ENCODE results near the gene LCMT2.

The LCMT2 gene

DNA sequence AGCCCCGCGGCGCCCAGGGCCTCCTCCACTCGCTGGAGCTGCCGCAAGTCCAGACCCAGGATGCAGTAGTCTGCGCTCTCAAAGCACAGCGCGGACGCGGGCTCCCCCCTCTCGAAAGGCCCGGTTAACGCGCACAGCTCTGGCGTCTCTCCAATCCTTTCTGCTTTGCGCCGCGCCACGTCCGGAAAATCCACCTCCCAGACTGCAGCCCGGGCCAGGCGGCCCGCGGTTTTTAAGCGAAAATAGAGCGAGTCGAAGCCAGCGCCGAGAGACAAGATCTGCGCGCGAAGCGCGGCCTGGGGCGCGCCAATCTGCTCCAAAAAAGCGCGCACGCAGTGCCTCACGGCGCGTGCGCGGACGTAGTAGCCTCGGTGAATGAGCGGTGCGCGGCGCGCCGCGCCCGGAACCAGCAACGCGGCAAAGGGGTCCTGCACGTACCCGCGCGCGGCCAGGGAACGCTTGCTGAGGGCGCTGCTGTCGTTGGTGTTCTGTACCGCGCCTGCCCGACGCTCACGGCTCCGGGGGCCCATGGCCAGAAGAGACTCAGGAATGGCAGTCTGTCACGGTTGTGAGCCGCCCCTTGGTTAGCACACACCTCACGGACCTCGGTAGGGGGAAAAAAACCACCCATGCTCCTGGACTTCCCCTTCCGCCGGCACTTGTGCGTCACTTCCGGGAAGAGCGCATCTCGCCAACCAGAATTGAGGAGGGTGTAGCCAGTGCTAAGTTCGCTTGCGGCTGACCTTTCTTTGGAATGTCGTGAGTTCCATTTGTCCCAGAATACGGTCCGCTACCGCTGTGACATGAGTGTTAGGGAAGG is at the start of gene LCMT2:
Gene LCMT2 (minus strand): TSS at position 614 of the 820 bp plus-strand sequence. CDS start 84 bp downstream, at position 530.
- H3K27ac ChIP-seq: peak within 1 kb of the TSS; percentile 59
- H3K4me3 ChIP-seq (ENCODE audit: low read depth, low read length): peak within 1 kb of the TSS; percentile 84
- in situ Hi-C loops (cut with HindIII; ENCODE audit: low pct_ligation_motif_present, low sequenced_read_pairs): no loop called here
- peak; percentile 79 for DNase-seq
- no peaks in the 10 kb centered on the region for H3K27me3 ChIP-seq (replicated peaks)
- H3K36me3 ChIP-seq (replicated peaks): no peaks in the 10 kb centered on the region
- no peak for TF ChIP-seq CTCF (IDR thresholded peaks at IDR 0.05; ENCODE audit: low read depth, low read length, missing control alignments)

- no peak for TF ChIP-seq CTCF (IDR thresholded peaks at IDR 0.05; ENCODE audit: low read depth, low read length, missing control alignments)
- in situ Hi-C loops (cut with HindIII; ENCODE audit: low pct_ligation_motif_present, low sequenced_read_pairs): no loop called here
- Histone ChIP-seq H3K27ac (no peak overlapping the region), H3K4me3 (ENCODE audit: low read depth, low read length) (no peak overlapping the region), H3K27me3 (replicated peaks) (no peaks in the 10 kb centered on the region), H3K36me3 (replicated peaks) (peaks cover 5% of the 10 kb centered on the region)
- DNase-seq: no peak
Measured at GRCh38 chr15:43378601-43379000, 48.2 kb upstream of the LCMT2 start.

GRCh38 chr15:43376017-43376705 is 45.8 kb upstream of the LCMT2 start:
- Histone ChIP-seq H3K4me3 (ENCODE audit: low read depth, low read length) (no peak overlapping the region), H3K27me3 (replicated peaks) (no peaks in the 10 kb centered on the region), H3K36me3 (replicated peaks) (no peaks in the 10 kb centered on the region), H3K27ac (no peak overlapping the region)
- TF ChIP-seq CTCF (IDR thresholded peaks at IDR 0.05; ENCODE audit: low read depth, low read length, missing control alignments): peak; percentile 86
- in situ Hi-C loops (cut with HindIII; ENCODE audit: low pct_ligation_motif_present, low sequenced_read_pairs): no loop called here
- DNase-seq: peak; percentile 48

- in situ Hi-C loops (cut with HindIII; ENCODE audit: low pct_ligation_motif_present, low sequenced_read_pairs): no loop called here
- TF ChIP-seq CTCF (IDR thresholded peaks at IDR 0.05; ENCODE audit: low read depth, low read length, missing control alignments): peak; percentile 50
- Histone ChIP-seq H3K4me3 (ENCODE audit: low read depth, low read length) (peak within 1 kb of the TSS; percentile 88), H3K36me3 (replicated peaks) (peaks cover 11% of the 10 kb centered on the region), H3K27ac (no peak within 1 kb of the TSS), H3K27me3 (replicated peaks) (no peaks in the 10 kb centered on the region)
- DNase-seq: peak; percentile 40
Measured at GRCh38 chr15:43370975-43371974, 40.9 kb upstream of the LCMT2 start, which contains the start of the genes TUBGCP4 and ZSCAN29. Gene TUBGCP4 (plus strand): TSS chr15:43371101. CDS start chr15:43371355, 254 bp downstream. Gene ZSCAN29 (minus strand): TSS chr15:43371043. CDS start chr15:43369913, 1,130 bp downstream.

DNA sequence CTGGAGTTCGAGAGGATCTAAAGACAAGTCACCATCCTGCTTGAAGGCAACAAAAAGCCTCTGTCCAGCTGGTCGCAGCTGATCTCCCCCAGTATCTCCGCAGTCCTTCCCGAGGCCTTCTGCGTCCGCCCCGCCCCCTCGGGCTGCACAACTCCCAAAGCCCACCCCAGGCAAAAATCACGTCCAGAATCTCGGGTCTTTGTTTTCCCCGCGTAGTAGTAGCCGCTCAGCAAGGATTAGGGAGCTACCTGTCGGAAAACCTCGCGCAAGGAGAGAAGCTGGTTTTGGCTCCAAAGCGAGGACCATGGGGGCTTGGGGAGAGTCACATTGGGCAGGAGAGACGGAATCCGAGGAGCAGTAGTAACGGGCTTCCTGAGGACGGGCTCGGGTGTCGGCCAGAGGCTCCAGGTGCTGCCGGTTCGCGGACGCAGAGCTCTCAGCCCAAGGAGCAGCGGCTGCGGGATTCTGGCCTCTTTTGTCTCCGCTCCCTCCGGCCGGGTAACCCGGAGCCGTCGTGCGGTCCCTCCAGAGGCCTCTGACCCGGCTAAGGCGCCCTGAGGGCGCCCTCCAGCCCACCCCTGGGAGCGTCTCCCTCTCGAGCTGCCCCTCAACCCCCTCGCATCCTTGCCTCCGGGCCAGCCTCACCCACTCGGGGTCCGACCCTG is 40.1 kb upstream of the LCMT2 start:
- H3K36me3 ChIP-seq (replicated peaks): peaks cover 15% of the 10 kb centered on the region
- H3K27ac ChIP-seq: no peak overlapping the region
- in situ Hi-C loops (cut with HindIII; ENCODE audit: low pct_ligation_motif_present, low sequenced_read_pairs): no loop called here
- no peak for TF ChIP-seq CTCF (IDR thresholded peaks at IDR 0.05; ENCODE audit: low read depth, low read length, missing control alignments)
- no peaks in the 10 kb centered on the region for H3K27me3 ChIP-seq (replicated peaks)
- H3K4me3 ChIP-seq (ENCODE audit: low read depth, low read length): peak overlapping the region; percentile 88
- peak; percentile 7 for DNase-seq
